HS-5 (cell line): Measurements from ENCODE around the gene HMGN2.

Source experiments
- DNase-seq: peaks from one replicate; pipeline ENCODE4 v3.0.0-alpha.2; 2012; ENCODE audit warnings: low read depth

The HMGN2 gene

DNA sequence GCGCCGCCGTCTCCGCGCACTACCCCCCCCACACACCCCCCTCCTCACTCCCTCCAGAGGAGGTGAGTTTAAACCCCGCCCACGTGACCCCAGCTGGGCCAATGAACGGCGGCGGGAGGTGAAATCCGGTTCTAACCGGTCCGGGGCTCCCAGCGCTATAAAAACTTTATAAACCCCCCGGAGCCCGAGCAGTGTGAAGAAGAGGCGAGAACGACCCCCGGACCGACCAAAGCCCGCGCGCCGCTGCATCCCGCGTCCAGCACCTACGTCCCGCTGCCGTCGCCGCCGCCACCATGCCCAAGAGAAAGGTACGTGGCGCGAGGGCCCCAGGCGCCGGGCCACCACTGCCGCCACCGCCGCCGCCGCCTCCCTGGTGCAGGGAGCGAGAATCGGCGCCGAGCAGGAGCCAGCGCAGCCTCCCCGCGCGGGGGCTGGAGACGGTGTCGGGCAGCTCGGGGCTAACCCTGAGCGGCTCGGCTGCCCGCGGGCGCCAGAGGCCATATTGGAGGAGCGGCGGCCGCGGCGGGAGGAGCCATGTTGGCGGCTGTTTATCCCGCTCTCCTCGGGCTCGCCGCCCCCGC lies at the start of gene HMGN2:
Gene HMGN2, plus strand, starts transcription at position 121 of the 581 bp plus-strand sequence. Its CDS starts 173 bp downstream, at position 294.
- peak; percentile 59 for DNase-seq

DNA sequence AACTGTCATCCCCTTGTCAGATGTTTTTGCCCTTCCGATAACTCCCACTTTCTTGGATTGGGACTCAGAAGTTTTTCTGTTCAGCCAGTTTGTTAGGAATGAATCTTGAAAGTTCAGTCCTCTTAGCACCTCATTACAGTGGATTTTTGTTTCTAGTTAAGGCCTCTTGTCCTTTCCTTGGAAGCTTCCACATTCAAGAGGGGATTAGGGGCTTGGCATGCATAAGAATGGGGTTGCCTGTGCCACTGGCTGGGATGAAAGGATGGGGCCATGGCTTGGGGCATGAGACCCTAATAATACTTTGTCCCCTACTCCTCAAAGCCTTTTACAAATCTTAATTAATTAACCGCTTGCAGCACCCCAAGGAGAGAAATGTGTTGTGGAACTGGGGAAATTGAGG lies 42.5 kb upstream of the HMGN2 start:
- DNase-seq = no peak

DNA sequence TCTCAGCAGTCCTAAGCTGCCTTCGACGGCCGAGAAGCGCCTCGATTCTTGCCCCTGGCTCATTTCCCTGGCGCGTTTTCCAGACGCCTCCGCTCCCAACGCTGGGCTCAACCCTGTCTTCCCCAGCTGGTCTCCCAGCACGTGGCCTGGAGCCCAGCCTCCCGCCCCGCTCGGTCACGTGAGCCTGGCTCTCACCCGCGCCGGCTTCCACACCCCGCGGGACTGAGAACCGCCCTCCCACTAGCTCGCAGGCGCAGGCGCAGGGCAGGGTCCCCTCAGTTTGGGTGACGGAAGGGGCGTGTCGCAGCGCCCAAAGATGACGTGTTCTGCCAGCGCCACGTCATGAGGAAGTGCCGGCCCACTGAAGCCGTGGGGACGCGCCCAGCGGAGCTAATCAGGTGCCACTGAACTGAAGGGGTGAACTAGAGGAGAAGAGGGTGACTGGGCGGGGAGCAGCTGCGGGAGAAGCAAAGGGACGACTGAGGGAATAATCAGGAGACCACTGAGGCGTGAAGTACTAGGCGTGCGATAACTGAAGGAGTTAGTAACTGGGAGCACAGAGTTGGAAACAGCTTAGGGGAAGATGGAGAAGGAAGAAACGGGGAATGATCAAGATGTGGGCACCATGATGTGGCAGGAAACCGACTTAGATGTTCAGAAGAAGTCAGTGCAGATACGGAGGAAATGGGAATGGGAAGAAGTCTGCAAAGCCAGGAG lies 40.1 kb upstream of the HMGN2 start, which contains the start of gene DHDDS:
Gene DHDDS, plus strand, starts transcription at position 343 of the 717 bp plus-strand sequence. CDS start 625 bp downstream, outside the sequence.
- peak; percentile 87 for DNase-seq

DNA sequence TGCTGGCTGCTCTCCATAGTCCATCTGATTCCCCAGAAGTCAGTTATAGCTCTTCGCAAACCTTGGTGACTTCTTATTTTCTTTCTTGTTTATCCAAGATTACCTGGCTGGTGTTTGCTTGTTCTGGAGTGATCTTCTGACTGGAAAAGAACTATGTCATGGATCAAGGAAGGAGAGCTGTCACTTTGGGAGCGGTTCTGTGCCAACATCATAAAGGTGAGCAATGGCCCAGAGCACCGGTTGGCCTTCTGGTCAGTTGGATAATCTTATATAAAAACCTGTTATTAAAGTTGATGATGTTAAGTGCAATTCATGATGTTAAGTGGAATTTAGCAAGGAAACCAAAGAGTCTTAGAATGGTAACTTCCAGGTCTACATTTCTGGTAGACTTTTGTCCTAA lies 39.4 kb upstream of the HMGN2 start:
- no peak for DNase-seq

DNA sequence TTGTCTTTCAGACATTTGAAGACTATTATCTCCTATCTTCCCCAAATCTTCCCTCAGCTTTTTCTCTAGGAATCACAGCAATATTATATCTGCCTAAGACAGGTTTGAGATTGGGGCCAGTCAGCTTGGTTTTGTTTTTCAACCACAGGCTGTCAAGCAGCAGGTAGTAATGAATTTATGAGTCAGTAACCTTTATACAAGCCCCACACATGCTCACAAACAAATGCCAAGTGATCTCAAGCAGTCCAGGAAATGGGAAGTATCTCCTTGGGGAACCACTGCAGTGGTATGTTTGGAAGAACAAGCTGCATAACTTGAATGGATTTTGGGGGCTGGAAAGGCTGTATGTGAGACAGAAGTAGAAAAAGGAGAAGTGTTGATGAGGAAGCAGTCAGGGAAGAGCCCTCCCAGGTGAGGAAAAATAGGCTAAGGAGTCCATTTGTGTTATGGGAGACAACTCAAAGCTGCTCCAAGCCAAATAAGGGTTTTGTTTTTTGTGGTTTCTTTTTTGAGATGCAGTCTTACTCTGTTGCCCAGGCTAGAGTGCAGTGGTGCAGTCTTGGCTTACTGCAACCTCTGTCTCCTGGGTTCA lies 38.0 kb upstream of the HMGN2 start:
- no peak for DNase-seq

DNA sequence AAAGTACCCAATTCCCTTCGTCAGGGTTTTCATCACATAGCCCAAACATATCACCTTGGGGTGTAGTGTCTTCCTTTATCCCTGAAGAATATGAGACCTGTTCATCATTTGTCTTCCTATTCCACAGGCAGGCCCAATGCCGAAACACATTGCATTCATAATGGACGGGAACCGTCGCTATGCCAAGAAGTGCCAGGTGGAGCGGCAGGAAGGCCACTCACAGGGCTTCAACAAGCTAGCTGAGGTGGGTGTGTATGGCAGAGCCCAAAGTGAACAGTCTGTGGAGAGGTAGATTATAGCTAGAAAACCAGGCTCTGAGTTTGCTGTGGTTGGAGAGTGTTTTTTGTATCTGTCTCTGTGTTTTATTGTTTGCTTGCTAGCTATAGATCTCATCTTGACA lies 34.2 kb upstream of the HMGN2 start:
- no peak for DNase-seq

DNA sequence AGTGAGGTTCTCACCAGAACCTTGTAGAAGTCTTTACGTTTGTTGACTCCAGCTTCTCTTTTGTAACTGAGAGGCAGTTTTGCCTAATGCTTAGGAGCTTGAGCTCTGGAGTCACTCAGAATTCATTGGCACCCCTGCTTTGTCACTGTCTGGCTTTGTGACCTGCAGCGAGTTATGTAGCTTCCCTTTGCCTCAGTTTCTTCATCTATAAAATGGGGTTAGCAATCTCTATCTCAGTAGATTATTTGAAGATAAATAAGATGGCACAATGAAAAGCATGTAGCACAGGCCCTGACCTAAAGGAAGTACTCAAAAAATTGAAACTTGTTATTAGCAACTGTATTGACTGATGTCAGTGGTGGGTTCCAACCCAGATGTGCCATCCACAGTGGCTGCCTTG lies 32.0 kb upstream of the HMGN2 start:
- DNase-seq = no peak

DNA sequence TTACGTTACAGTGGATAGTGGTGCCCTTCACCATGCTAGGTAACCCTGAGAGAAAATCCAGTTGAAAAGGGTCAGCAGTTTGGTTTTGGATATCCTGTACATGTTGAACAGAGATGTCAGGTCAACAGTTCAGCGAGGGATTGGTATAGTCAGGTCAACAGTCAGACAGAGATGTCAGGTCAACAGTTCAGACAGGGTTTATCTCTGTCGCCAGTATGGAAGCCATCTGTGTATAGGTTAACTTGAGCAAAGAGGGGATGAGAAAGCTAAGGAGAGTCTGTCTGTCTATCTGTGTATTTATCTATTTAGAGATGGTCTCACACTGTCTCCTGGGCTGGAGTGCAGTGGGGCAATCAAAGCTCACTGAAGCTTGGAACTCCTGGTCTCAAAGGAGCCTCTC lies 22.4 kb upstream of the HMGN2 start:
- DNase-seq = no peak

DNA sequence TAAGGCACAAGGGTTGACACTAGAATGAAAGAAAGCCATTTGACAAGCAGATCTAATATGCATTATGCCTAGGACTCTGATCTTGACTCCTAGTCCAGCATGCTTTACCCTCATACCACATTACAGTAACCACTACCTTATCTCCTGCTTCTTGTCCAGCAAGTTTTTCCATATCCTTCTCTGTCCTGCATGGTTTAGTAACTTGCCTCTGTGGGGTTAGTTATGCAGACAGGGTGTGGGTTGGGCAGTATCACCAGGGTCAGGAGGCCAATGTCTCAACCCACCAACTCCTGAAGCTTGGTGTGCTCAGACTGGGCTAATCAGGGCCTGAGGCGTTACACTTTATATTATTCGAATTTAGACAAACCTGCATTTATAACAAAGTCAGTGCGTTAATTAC lies 21.3 kb upstream of the HMGN2 start:
- no peak for DNase-seq

DNA sequence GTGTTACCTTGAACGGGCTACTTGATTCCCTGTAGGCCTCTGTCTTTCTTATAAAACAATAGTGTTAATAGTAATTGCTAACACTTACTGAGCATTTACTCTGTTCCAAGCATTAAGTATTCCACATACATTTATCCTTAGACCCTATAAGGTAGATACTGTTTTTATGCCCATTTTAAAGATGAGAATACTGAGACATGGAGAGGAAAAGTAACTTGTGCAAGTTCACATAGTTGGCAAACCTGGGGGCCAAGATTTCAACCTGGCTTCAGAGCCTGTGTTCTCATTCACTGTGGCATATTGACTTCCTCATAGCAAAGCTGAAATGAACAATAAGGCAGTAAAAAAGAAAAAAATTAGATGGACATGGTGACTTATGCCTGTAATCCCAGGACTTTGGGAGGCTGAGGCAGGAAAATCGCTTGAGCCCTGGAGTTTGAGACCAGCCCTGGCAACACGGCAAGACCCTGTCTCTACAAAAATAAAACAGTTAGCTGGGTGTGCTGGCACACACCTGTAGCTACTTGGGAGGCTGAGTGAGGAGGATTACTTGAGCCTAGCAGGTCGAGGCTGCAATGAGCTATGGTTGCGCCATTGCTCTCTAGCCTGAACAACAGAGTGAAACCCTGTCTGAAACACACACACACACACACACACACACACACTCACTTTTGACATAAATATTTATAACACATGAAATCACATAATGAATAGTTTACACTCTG lies 19.6 kb upstream of the HMGN2 start:
- DNase-seq = no peak

DNA sequence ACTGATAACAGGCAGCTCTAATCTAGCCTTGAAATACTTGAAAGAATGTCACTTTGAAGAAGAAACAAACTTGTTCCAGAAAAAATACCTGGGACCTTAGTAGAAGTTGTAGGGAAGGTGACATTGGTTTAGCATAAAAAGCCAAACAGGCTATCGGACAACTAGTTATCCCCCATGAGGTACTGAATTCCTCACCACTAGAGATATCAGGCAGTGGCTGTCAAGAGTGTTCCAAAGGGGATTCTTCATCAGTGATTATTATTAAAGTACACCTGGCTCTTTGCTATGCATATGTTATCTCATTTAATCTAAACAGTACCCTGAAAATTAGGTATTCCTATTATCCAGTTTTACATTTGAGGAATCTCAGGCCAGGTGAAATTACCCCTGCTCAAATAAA lies 13.1 kb upstream of the HMGN2 start:
- DNase-seq = no peak

DNA sequence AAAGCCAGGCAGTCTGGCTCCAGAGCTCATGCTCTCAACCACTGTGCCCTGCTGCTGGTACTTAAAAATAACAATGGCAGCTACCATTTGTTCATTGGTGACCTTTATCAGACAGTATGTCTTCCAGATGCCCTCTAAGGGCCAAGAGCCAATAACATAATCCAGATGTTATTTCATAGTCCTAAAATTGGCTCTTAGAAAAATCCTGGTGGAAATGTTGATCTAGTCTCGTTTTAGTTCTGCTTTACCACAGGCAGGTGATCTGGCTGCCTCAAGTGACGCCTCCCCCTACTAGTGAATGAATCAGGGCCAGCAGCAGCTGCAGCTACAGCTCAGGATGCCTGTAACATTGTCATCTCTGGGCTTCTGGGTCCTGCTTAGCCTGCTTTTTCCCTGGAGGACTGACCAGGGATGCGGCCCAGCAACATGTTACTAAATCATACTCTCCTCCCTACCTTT lies 12.6 kb upstream of the HMGN2 start:
- no peak for DNase-seq

DNA sequence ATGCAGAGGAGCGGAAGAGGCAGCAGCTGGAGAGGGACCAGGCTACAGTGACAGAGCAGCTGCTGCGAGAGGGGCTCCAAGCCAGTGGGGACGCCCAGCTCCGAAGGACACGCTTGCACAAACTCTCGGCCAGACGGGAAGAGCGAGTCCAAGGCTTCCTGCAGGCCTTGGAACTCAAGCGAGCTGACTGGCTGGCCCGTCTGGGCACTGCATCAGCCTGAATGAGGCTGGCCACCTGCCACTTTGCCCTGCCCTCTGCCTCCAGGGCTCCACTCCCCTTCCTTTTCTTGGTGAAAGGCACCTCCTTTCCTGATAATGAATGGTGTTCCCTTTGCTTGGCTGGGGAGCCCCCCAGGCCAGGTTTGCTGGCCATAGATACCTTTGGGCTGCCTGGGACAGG lies 3.3 kb upstream of the HMGN2 start:
- no peak for DNase-seq

DNA sequence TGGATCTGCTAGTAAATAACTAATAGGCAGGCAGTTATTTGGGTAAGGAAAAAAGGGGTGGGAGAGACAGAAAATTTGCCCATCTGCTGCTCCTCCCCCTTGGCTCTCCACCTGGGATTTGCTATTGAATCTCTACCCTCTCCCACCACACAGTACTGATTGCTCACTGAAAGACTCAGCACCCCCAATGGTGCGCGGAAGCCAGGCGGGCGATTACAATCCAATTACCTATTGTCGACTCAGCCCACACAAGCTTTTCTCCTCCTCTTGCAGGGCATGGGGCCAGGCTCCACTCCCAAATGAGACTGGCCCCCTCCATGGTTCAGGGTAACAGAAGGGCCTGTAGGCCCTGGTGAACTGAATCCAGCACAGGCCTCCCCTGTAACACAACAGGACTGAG lies 2.7 kb upstream of the HMGN2 start:
- no peak for DNase-seq

DNA sequence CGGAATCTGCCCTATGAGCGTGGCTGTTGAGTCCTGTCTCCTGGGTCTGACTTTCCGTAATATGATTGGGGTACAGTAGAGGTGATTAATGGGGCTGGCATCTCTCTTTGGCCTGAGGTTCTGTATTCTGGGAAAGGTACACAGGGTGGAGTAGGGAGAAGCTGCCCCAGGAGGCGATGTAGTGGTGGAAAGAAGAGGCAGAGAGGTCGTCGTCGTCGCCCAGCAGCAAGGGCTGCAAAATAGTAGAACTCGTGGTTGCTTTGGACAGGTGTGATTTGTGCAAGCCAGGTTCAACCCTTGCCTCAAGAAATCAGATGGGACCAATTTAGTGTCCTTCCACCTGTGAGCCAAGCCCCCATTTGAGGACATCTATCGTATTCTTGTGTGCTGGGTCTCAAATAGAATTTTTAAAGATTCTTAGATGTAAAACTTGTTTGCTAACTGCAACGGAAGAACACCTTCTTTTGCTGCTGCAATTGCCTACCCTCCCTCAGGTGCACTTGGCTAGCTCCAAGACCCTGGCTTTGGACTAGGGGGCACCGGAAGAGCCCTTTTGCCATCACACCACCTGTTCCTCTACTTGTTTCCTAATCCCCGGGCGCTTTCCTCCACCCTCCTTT lies 1.3 kb upstream of the HMGN2 start:
- DNase-seq = no peak

DNA sequence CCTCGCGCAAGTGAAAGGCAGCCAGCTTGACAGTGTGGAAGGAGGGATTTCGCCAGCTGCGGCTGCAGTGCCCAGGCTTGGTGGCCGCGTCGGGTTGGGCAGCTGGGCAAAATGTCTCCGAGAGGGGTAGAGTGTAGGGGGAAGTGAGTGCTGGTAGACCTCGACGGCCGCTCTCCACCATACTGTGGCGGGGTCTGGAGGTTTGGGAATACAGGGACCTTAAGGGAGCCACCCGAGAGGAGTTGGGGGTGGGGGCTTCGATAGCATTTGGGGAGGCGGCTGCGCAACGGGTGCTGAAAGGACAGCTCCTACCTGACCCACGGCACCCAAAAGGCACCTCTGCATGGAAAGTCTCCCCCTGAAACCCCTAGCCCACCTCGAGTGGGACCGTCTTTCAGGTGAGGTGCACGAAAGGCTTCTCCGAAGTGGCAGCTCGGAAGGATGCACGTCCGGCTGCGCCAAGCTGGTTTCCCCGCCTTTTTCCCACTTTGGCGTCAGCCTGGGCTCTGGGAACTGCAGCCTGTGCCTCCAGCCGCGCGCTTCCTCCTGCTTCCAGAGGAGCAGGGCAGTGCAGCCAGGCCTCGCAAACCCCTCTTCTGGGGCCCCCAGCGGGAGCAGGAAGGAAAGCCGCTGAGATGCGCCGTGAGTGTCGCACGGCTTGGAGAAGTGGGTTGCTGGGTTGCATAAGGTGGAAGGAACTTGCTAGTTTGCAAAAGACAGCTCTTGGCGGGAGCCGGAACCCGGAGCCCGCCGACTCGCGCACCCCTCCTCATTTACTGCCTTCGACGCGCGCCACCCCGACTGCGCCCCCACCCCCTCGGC lies 531 bp upstream of the HMGN2 start:
- no peak for DNase-seq

DNA sequence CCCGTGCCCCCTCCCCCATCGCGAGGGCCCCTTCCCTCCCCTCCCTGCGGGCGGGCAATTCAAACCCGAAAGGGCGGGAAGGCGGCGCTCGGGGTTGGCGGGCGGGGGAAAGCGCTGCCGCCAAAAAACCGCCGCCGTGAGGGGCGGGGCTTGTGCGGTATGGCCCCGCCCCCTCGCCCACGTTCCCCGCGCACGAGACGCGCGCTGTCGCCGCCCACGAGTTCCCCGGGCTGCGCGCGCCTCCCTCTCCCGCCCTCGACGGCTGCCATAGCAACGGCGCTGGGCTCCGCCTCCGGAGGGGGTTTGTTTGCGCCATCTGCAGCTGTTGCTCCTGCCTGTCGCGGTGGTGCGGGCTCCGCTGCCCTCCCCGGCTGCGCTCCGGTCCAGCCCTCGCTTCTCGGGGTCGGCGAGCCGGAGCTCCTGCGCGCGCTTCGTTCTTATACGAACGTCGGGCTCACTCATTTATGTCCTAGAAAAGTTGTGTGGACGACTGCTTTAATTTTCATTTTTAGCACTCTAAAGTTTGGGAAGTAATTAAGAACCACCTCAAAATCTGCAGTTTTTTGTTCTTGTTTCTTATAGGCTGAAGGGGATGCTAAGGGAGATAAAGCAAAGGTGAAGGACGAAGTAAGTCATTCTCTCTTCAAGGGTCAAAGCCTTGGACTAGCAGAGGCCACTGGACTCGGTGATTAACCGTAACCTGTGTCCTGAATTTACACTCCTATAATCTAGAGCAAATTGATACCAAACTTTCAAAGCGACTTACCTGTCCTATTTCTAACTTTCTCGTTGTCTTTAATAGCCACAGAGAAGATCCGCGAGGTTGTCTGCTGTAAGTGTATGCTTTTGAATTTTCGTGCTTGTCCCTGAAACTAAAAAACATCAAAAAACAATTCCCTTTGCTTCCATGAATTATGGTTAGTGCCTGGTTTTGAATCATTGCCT lies 933 bp downstream of the HMGN2 start:
- no peak for DNase-seq

DNA sequence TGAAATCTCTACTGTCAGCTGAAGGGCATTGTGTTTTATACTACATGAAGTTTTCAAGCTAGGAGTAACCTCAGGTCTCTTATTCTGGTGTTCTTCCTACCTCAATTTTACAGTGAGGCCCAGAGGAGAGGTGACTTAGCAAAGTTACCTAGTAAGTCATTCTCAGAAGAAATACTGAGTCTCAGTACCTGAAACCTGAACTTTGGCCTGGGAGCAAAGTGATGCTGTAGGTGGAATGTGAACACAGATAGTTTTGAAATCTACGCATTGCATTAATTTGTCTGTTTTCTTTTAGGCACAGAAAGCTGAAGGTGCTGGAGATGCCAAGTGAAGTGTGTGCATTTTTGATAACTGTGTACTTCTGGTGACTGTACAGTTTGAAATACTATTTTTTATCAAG lies 2.6 kb downstream of the HMGN2 start:
- DNase-seq = no peak

DNA sequence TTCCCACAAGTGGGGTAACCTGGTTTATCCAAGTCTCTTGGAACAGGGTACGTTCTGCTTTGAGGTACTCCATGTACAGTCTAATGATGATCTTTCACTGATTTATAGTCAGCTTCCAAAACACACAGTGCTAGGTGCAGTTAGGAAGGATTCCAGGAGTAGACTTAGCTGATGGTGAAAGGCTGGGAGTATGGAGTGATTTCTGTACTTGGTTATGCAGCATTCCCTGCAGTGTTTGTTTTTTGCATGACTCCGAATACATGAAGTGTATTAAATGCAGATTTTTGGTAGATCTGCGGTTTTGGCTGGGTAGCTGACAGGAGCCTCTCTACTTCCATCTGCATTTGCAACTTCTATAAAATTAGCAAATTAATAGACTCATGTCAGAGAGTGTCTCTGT lies 3.7 kb downstream of the HMGN2 start:
- no peak for DNase-seq

DNA sequence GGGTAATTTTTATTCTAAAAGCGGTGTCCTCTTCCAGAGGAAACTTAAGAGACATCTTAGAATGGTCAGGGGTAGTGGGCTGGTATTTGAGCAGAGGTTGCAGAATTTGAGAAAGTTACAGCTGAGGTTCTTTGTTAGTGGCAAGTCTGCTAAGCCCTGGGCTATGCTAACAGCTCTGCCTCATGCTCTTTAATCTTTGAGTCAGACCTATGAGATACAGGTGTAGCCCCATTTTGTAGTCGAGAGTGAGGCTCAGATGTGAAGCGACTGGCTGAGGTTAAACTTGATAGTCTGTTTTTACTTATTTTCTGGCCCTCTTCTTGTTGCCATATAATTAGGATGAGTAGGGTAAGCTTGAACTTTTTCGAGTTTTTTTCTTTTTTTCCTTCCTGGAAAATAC lies 4.7 kb downstream of the HMGN2 start:
- DNase-seq = no peak
